Measurements from ENCODE around the gene PCYT1A. TPM values are rescaled to one million over a fixed set of nuclear protein-coding genes. Genes with fewer than 3 reads are reported as not detected.

The PCYT1A gene
- total RNA-seq (2014; rRNA removed; shearing (Covaris generic)) = 28.6 and 35.8 TPM in 2 replicates

DNA sequence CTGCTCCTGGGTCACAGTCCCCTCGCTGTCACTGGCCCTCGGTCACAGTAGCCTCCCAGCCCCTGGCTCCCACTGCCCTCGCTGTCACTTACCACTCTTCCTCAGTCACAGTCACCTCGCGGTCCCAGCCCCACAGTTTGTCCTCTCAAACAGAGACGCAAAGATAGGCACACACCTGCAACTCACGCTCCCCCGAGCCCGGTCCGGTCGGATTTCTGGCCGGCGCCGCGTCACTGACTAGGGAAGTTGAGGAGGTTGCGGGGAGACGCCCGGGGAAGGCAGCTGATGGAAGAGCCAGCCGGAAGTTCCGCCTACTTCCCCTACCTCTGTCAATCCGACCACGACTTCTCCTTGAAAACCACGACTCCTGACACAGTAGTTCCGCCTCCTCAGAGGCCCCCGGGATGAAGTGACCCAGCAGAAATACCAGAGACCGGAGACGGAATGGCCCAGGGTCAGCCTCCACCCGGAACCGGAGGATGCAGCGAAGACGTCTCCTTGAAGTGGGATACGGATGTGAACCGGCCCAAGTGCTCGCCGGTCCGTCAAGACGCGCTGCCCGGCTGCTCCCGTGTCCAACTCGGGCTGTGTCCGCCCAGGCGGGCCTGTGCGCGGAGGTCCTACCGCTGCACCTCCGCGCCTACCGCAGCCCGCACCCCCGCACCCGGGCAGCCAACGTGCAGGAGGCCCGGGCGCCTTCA, at the start of gene PCYT1A:
PCYT1A (minus strand) TSS at position 287 of the 701 bp plus-strand sequence. CDS start 17,195 bp downstream, outside the sequence.

GRCh38 chr3:196317687-196318467, 30.4 kb upstream of the PCYT1A start, which contains the start of gene DYNLT2B:
Gene DYNLT2B, minus strand, starts transcription at chr3:196318240. Its CDS starts 88 bp downstream, at chr3:196318152.

DNA sequence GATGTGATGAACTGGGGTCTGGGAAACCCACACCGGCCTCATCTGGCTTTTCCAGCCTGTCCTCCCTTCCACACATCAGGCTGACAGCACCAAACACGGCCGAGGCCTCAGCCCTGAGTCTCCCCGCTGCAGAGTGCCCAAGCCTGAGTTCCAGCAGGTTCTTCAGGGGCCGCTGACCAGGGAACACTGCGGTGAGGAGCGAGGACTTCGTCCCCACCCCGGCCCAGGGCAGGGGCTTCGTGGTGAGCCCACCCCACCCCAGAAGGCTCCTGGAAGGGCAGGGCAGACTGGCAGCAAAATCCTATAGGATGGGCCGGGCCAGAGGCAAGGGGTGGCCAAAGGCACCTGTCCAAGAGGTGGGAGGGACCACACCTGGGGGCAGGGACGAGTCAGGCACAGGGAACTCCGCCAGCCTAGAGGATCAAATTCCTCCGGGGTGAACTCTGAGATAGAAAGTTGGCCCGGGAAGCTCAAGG, 71.4 kb downstream of the PCYT1A start, which contains the start of gene SLC51A:
SLC51A (plus strand) TSS at position 446 of the 476 bp plus-strand sequence. CDS start 179 bp downstream, outside the sequence.

DNA sequence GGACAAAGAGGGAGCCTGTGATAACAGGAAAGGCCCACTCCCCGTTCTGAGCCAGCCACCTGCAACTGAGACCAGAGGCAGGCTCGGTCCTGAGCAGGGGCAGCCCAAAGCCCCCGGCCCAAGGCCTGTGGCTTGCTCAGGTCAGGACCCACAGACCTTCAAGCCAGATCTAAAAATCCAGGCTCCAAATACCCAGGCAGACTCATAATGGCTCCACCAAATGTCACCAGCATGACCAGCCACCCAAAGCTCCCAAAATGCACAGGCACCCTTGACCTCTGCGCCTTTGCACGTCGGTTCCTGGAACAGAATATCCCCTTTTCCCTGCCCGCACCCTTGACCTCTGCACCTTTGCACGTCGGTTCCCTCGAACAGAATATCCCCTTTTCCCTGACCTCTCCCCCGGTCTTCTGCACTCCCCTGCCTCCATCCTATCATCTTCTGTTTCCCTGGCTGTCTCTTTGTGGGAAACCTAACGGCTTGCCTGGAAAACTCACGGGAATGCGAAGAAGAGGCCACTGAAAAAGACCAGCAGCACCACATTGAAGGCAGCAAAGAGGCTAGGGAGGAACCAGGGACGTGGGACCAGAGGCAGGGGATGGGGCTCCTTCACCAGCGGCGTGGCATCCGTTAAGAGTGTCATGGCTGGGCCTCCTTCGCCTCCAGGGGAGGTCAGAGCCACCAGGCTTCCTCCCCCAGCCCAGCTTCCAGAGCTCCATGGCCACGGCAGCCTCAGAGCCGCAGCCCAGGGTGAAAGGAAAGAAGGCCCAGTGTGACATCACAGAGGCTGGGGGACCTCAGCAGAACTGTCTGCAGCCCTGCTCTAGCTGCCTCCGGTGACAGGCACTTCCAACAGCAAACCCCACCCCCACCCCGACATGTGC, 76.6 kb downstream of the PCYT1A start, which contains the start of gene ZDHHC19:
ZDHHC19 (minus strand) TSS at position 728 of the 884 bp plus-strand sequence; CDS start at position 643, 85 bp downstream.

Small RNA genes within 50 kb of the gene (small RNA-seq; reads per million reads assigned to genes)
- gene AC069257.2 = not detected
- gene RF00019 = not detected

Other genes starting within 250 kb of the PCYT1A start
- 95.0 and 127 TPM in 2 replicates for gene TFRC, start 205.6 kb downstream of the PCYT1A start, total RNA-seq (2014; rRNA removed; shearing (Covaris generic))
- gene ZDHHC19, start 76.3 kb downstream of the PCYT1A start, total RNA-seq (2014; rRNA removed; shearing (Covaris generic)) = not detected in 2 replicates
- not detected in 2 replicates for gene SLC51A, start 71.2 kb downstream of the PCYT1A start, total RNA-seq (2014; rRNA removed; shearing (Covaris generic))
- 1.7 and 9.2 TPM in 2 replicates for gene DYNLT2B, start 30.5 kb upstream of the PCYT1A start, total RNA-seq (2014; rRNA removed; shearing (Covaris generic))
- 5.4 and 5.5 TPM in 2 replicates for gene TM4SF19, start 50.7 kb upstream of the PCYT1A start, total RNA-seq (2014; rRNA removed; shearing (Covaris generic))
- 9.8 and 11.9 TPM in 2 replicates for gene UBXN7, start 144.7 kb upstream of the PCYT1A start, total RNA-seq (2014; rRNA removed; shearing (Covaris generic))
- 13.6 and 15.4 TPM in 2 replicates for gene RNF168, start 216.0 kb upstream of the PCYT1A start, total RNA-seq (2014; rRNA removed; shearing (Covaris generic))
- not detected in 2 replicates for gene SMCO1, start 227.6 kb upstream of the PCYT1A start, total RNA-seq (2014; rRNA removed; shearing (Covaris generic))

Data from A375 (cell line).